ENCODE measurements around the gene NID1. TPM values are rescaled to one million over a fixed set of nuclear protein-coding genes. Genes with fewer than 3 reads are reported as not detected.

Gene NID1
- total and polyA plus RNA-seq, 9 of the 15 experiments (the other 6 are each of a cell fraction or from before 2014, with no cell fraction given), result 0.22 TPM; not detected in 8

DNA sequence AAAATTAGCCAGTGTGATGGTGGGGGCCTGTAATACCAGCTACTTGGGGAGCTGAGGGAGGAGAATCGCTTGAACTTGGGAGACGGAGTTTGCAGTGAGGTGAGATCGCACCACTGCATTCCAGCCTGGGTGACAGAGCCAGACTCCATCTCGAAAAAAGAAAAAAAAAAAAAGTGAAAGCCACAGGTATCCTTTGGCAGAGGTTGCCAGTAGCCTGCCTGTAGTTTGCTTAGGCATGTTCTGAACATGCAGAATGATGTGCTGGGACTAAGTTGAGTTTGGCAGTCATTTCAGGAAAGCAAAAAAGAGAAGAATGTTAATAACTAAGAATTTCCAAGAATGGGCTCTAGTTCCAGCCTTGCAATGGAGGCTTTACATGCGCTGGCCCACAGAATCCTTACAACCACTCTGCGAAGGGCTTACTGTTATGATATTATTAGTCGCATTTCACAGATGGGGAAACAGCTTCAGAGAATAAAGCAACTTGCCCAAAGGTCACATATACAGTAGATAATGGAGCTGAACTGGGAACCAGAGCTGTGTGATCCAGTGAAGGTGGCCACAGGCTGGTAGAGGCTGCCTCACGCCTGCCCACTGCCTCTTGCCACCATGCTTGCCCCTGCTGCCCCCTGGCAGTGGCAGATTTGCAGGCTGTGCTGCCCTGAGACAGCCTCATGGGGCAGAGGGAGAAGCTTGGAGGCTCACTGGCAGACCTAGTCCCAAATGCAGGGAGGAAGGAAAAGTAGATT lies 131.7 kb downstream of the NID1 start:
- Histone ChIP-seq H2AFZ (ENCODE audit: low read depth, low read length) (no peak overlapping the region), H3K4me2 (ENCODE audit: insufficient read depth, low read length) (no peak overlapping the region), H4K20me1 (replicated peaks; ENCODE audit: control insufficient read depth, insufficient read depth, low read length) (no peaks in the 10 kb centered on the region; the same call in 1 of the 2 replicates), H3K36me3 (ENCODE audit: control insufficient read depth, insufficient read depth, low read length) (no peaks in the 10 kb centered on the region), H3K9me3 (replicated peaks; ENCODE audit: control insufficient read depth, insufficient read depth, low read depth, low read length) (no peaks in the 10 kb centered on the region), H3K27me3 (ENCODE audit: control insufficient read depth in 2 of 2, insufficient read depth in 2 of 2, low read length in 2 of 2) (peaks cover 40 to 54% of the 10 kb centered on the region in 2 experiments), H3K4me1 (replicated peaks in 1 of 2; ENCODE audit: control insufficient read depth in 2 of 2, insufficient read depth in 2 of 2, low read length in 2 of 2) (no peaks in the 10 kb centered on the region; a peak in 1 of 5 replicates), H3K79me2 (ENCODE audit: control insufficient read depth, insufficient read depth, low read length) (no peaks in the 10 kb centered on the region), H3K27ac (ENCODE audit: extremely low read depth, low read depth, low read length) (no peak overlapping the region), H3K9ac (ENCODE audit: insufficient read depth in 1 of 2, low read depth in 2 of 2, low read length in 2 of 2) (no peak overlapping the region), H3K9me1 (ENCODE audit: control insufficient read depth, insufficient read depth, low read length) (no peaks in the 10 kb centered on the region), H3K4me3 (no peak overlapping the region)
- DNase-seq (ENCODE audit: extremely low read depth in 1 of 4, low spot score in 3 of 4), result no peak
- in situ Hi-C loops (cut with MboI) (no loop called here), intact Hi-C loops (cut with micrococcal nuclease) (no loop called here)
- POLR2A ChIA-PET, result interaction anchor here (0.9 kb wide), 1 partner anchor 8 kb away, joined by 4 read pairs; no protein-coding TSS in a partner anchor
- FAIRE-seq, result no peak
- ATAC-seq, result no peak
- BruUV-seq (replicated peaks), result no TSS peak
- TF ChIP-seq HMG20A (CRISPR knock-in tag; conservative IDR thresholded peaks at IDR 0.05) (no peak), FOXJ3 (CRISPR knock-in tag; IDR thresholded peaks at IDR 0.05) (no peak), NELFE (IDR thresholded peaks at IDR 0.05; ENCODE audit: insufficient read depth, insufficient read length) (no peak), KLF6 (CRISPR knock-in tag; IDR thresholded peaks at IDR 0.05; ENCODE audit: borderline replicate concordance) (no peak), CREB1 (IDR thresholded peaks at IDR 0.05) (no peak), CREB1 (CRISPR knock-in tag; IDR thresholded peaks at IDR 0.05) (no peak), HOMEZ (CRISPR knock-in tag; IDR thresholded peaks at IDR 0.05) (no peak), ZNF217 (CRISPR knock-in tag; IDR thresholded peaks at IDR 0.05) (no peak), BMI1 (IDR thresholded peaks at IDR 0.05; ENCODE audit: low read length) (no peak), CEBPG (CRISPR knock-in tag; IDR thresholded peaks at IDR 0.05) (no peak), CEBPG (tag; conservative IDR thresholded peaks at IDR 0.05 in 1 of 2, IDR thresholded peaks at IDR 0.05 in 1 of 2) (no peak), SLC30A9 (CRISPR knock-in tag; IDR thresholded peaks at IDR 0.05) (no peak), ZNF431 (CRISPR knock-in tag; IDR thresholded peaks at IDR 0.05) (no peak)
- TF ChIP-seq, protein P1, sequence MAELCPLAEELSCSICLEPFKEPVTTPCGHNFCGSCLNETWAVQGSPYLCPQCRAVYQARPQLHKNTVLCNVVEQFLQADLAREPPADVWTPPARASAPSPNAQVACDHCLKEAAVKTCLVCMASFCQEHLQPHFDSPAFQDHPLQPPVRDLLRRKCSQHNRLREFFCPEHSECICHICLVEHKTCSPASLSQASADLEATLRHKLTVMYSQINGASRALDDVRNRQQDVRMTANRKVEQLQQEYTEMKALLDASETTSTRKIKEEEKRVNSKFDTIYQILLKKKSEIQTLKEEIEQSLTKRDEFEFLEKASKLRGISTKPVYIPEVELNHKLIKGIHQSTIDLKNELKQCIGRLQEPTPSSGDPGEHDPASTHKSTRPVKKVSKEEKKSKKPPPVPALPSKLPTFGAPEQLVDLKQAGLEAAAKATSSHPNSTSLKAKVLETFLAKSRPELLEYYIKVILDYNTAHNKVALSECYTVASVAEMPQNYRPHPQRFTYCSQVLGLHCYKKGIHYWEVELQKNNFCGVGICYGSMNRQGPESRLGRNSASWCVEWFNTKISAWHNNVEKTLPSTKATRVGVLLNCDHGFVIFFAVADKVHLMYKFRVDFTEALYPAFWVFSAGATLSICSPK (IDR thresholded peaks at IDR 0.05; ENCODE audit: borderline replicate concordance), result no peak
- CTCF ChIA-PET (ENCODE audit: low intra/inter-chr PET ratio), result no interaction called here
- WGBS (ENCODE audit: insufficient coverage, low coverage, missing lambda C conversion rate), result under 1% methylated on average over 8 of the region's 8 CpGs

All from K562 (cell line).